Measurements from ENCODE around the gene WWOX. TPM values are rescaled to one million over a fixed set of nuclear protein-coding genes. Genes with fewer than 3 reads are reported as not detected.

WWOX gene
- total RNA-seq, 2 donors from 2014 or later = 30.0 to 35.4 TPM

- 91 to 93% methylated on average over 5 of the region's 5 CpGs for WGBS, 2 experiments (ENCODE audit: insufficient coverage in 1 of 2, insufficient read length in 1 of 2)
Measured at GRCh38 chr16:79201436-79201835, 1102.0 kb downstream of the WWOX start.

GRCh38 chr16:79202977-79203376 is 1103.5 kb downstream of the WWOX start:
- Histone ChIP-seq H3K4me3 (ENCODE audit: low read length) (no peak overlapping the region), H3K4me1 (ENCODE audit: control insufficient read depth, insufficient read depth, low read length) (peaks cover 2% of the 10 kb centered on the region), H3K9ac (ENCODE audit: extremely low read depth, low read length, poor library complexity, severe bottlenecking) (no peak overlapping the region), H3K9me3 (ENCODE audit: control insufficient read depth, low read length) (no peaks in the 10 kb centered on the region), H3K27me3 (ENCODE audit: control insufficient read depth, insufficient read depth, low read length, poor library complexity, severe bottlenecking) (no peaks in the 10 kb centered on the region), H3K27ac (ENCODE audit: low read depth, low read length) (no peak overlapping the region), H3K36me3 (ENCODE audit: control insufficient read depth, insufficient read depth, low read length) (no peaks in the 10 kb centered on the region)
- Mint-ChIP-seq H3K4me3 (no peak overlapping the region), H3K36me3 (ENCODE audit: low read depth) (no peaks in the 10 kb centered on the region), H3K9me3 (no peaks in the 10 kb centered on the region), H3K4me1 (peaks cover 34% of the 10 kb centered on the region), H3K27me3 (ENCODE audit: insufficient read depth) (peaks cover 3% of the 10 kb centered on the region), H3K27ac (no peak overlapping the region)
- WGBS, 2 experiments (ENCODE audit: insufficient coverage in 1 of 2, insufficient read length in 1 of 2) = 85 to 91% methylated on average over 3 to 7 of the region's 8 CpGs
- peak; percentile 12 for DNase-seq
- no peak for TF ChIP-seq CTCF (conservative IDR thresholded peaks at IDR 0.05)

More at GRCh38 chr16:79201436-79201835, 1102.0 kb downstream of the WWOX start:
- Histone ChIP-seq H3K36me3 (ENCODE audit: control insufficient read depth, insufficient read depth, low read length) (no peaks in the 10 kb centered on the region), H3K27me3 (ENCODE audit: control insufficient read depth, insufficient read depth, low read length, poor library complexity, severe bottlenecking) (no peaks in the 10 kb centered on the region), H3K4me1 (ENCODE audit: control insufficient read depth, insufficient read depth, low read length) (peaks cover 2% of the 10 kb centered on the region), H3K4me3 (ENCODE audit: low read length) (no peak overlapping the region), H3K9me3 (ENCODE audit: control insufficient read depth, low read length) (no peaks in the 10 kb centered on the region), H3K27ac (ENCODE audit: low read depth, low read length) (no peak overlapping the region), H3K9ac (ENCODE audit: extremely low read depth, low read length, poor library complexity, severe bottlenecking) (no peak overlapping the region)
- Mint-ChIP-seq H3K27ac (no peak overlapping the region), H3K36me3 (ENCODE audit: low read depth) (no peaks in the 10 kb centered on the region), H3K9me3 (no peaks in the 10 kb centered on the region), H3K4me1 (peaks cover 34% of the 10 kb centered on the region), H3K4me3 (no peak overlapping the region), H3K27me3 (ENCODE audit: insufficient read depth) (peaks cover 3% of the 10 kb centered on the region)
- peak; percentile 3 for DNase-seq
- no peak for TF ChIP-seq CTCF (conservative IDR thresholded peaks at IDR 0.05)

- no peaks in the 10 kb centered on the region for H3K9me3 ChIP-seq (ENCODE audit: control insufficient read depth, low read length)
- no peak overlapping the region for H3K4me3 ChIP-seq (ENCODE audit: low read length)
- 86 to 95% methylated on average over 8 of the region's 8 CpGs for WGBS, 2 experiments (ENCODE audit: insufficient coverage in 1 of 2, insufficient read length in 1 of 2)
- Mint-ChIP-seq H3K4me1 (peaks cover 34% of the 10 kb centered on the region), H3K4me3 (no peak overlapping the region), H3K27me3 (ENCODE audit: insufficient read depth) (peaks cover 3% of the 10 kb centered on the region), H3K36me3 (ENCODE audit: low read depth) (no peaks in the 10 kb centered on the region), H3K9me3 (no peaks in the 10 kb centered on the region), H3K27ac (no peak overlapping the region)
- DNase-seq = no peak
- H3K36me3 ChIP-seq (ENCODE audit: control insufficient read depth, insufficient read depth, low read length) = no peaks in the 10 kb centered on the region
- no peaks in the 10 kb centered on the region for H3K27me3 ChIP-seq (ENCODE audit: control insufficient read depth, insufficient read depth, low read length, poor library complexity, severe bottlenecking)
- no peak for TF ChIP-seq CTCF (conservative IDR thresholded peaks at IDR 0.05)
- H3K4me1 ChIP-seq (ENCODE audit: control insufficient read depth, insufficient read depth, low read length) = peaks cover 2% of the 10 kb centered on the region
- no peak overlapping the region for H3K9ac ChIP-seq (ENCODE audit: extremely low read depth, low read length, poor library complexity, severe bottlenecking)
- H3K27ac ChIP-seq (ENCODE audit: low read depth, low read length) = no peak overlapping the region
Measured at GRCh38 chr16:79204486-79204885, 1105.0 kb downstream of the WWOX start.

Measured in endodermal cell (in vitro differentiated cells).